Natural killer cell treated with Interleukin-12 subunit alpha and Interleukin-12 subunit beta and Interleukin-15 and Interleukin-18, amount 100 ng/mL, for 72 hours (primary cell): Measurements from ENCODE around the gene ERICH4. TPM values are rescaled to one million over a fixed set of nuclear protein-coding genes. Genes with fewer than 3 reads are reported as not detected.
A peak's percentile ranks its signal among the peaks of the same experiment; 100 is the strongest.
"Not testable (repeated sequence)": the region's sequence is repeated elsewhere in the genome, so short reads cannot be mapped to it uniquely, and the experiment has no call there.

Experiments
- ATAC-seq, 2 donors: fragments of 150-1000 bp; cut with Tn5 transposase in 1 of 2; sonication (Bioruptor Pico), chemical (Tn5 transposase) in 1 of 2; 2 replicates each; pipeline ENCODE4 v1.10.0; 2021
- DNase-seq: peaks from one replicate; pipeline ENCODE4 v3.0.0; 2022; ENCODE audit warnings: low spot score
- H3K27ac Mint-ChIP-seq, 2 donors: 1 replicate in 1 of 2; 2 replicates in 1 of 2; pipeline ENCODE4 v1.8.0; 2022; ENCODE audit warnings: mixed read lengths in 2 of 2, mild to moderate bottlenecking in 1 of 2, moderate library complexity in 1 of 2
- H3K27me3 Mint-ChIP-seq, 2 donors: 1 replicate in 1 of 2; 2 replicates in 1 of 2; pipeline ENCODE4 v1.8.0; 2022; ENCODE audit warnings: mixed read lengths in 2 of 2
- H3K36me3 Mint-ChIP-seq: one replicate; pipeline ENCODE4 v1.8.0; 2022; ENCODE audit warnings: mixed read lengths
- H3K4me1 Mint-ChIP-seq, 2 donors: 1 replicate in 1 of 2; 2 replicates in 1 of 2; pipeline ENCODE4 v1.8.0; 2022; ENCODE audit warnings: low read depth in 2 of 2, mixed read lengths in 2 of 2, mild to moderate bottlenecking in 1 of 2
- H3K4me3 Mint-ChIP-seq: one replicate; pipeline ENCODE4 v1.8.0; 2022; ENCODE audit warnings: mixed read lengths
- H3K9me3 Mint-ChIP-seq: 2 replicates; pipeline ENCODE4 v1.8.0; 2022; ENCODE audit warnings: mixed read lengths
- total RNA-seq, 2 donors: library from RNA; stranded (reverse); gene quantifications; one replicate each; pipeline ENCODE4 v1.2.3, GENCODE V29; 2022

Gene ERICH4
- total RNA-seq, 2 donors from 2014 or later = not detected

- no peak overlapping the region for H3K27ac Mint-ChIP-seq
- ATAC-seq (no peak), DNase-seq (no peak)
- peaks cover 16 to 19% of the 10 kb centered on the region in 2 donors for H3K27me3 Mint-ChIP-seq
- H3K9me3 Mint-ChIP-seq = no peaks in the 10 kb centered on the region
- no peaks in the 10 kb centered on the region for H3K36me3 Mint-ChIP-seq
- no peak overlapping the region for H3K4me3 Mint-ChIP-seq
- H3K4me1 Mint-ChIP-seq = peaks cover 9 to 15% of the 10 kb centered on the region in 2 donors
Observed at GRCh38 chr19:41452584-41453275, 9.8 kb downstream of the ERICH4 start.

DNA sequence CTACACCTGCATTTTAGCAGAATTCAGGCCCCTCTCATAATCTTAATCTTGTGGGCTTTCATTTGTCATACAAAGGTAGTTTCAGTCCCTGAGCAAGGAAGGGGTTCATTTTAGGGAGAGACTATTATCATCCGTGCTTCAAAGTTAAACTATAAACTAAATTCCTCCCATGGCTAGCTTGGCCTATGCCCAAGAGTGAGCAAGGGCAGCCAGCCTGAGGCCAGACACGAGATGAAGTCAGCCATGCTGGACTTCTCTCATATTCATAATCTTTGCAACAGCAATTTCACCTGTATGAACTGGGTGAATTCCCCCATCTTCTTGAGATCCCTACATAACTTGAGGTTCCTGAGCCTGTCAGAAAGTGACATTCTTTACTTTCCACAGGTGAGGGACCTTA lies 13.0 kb downstream of the ERICH4 start:
- Mint-ChIP-seq H3K9me3 (no peaks in the 10 kb centered on the region), H3K27me3 (peaks cover 25 to 26% of the 10 kb centered on the region in 2 donors), H3K27ac (no peak overlapping the region), H3K4me1 (peaks cover 0 to 5% of the 10 kb centered on the region in 2 donors), H3K36me3 (no peaks in the 10 kb centered on the region), H3K4me3 (no peak overlapping the region)
- ATAC-seq (no peak), DNase-seq (no peak)

GRCh38 chr19:41456342-41456918 lies 13.5 kb downstream of the ERICH4 start:
- no peak for DNase-seq
- no peak overlapping the region for H3K4me3 Mint-ChIP-seq
- H3K27ac Mint-ChIP-seq = no peak overlapping the region
- ATAC-seq = no peak
- H3K4me1 Mint-ChIP-seq = peaks cover 0 to 5% of the 10 kb centered on the region in 2 donors
- peaks cover 25 to 30% of the 10 kb centered on the region in 2 donors for H3K27me3 Mint-ChIP-seq
- no peaks in the 10 kb centered on the region for H3K36me3 Mint-ChIP-seq
- H3K9me3 Mint-ChIP-seq = no peaks in the 10 kb centered on the region

DNA sequence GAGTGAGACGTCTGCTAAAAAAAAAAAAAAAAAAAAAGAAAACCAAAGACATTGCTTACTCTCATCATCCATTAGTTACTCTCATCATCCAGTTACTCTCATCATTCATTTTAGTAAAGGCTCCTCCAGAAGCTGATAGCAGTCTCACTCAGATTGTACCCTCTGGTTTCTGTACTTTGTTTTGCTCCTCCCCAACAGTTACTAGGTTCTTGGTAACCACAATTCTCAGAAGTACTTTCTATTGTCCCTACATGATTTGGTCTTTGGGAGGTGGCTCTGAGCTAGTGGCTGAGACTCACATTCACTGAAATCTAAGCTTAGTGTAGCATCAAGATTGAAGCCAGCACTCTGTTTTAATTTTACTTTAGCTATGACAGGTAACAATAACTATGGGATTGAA lies 14.3 kb downstream of the ERICH4 start:
- H3K36me3 Mint-ChIP-seq = no peaks in the 10 kb centered on the region
- H3K4me3 Mint-ChIP-seq = no peak overlapping the region
- H3K9me3 Mint-ChIP-seq = no peaks in the 10 kb centered on the region
- DNase-seq = no peak
- peak in 1 of 2 donors; percentile 76 for ATAC-seq
- H3K27ac Mint-ChIP-seq = no peak overlapping the region
- H3K4me1 Mint-ChIP-seq = peaks cover 0 to 5% of the 10 kb centered on the region in 2 donors
- peaks cover 25 to 33% of the 10 kb centered on the region in 2 donors for H3K27me3 Mint-ChIP-seq

- ATAC-seq = no peak
Observed at GRCh38 chr19:41462497-41462896, 19.5 kb downstream of the ERICH4 start.

GRCh38 chr19:41463257-41464256 lies 20.6 kb downstream of the ERICH4 start:
- Mint-ChIP-seq H3K27me3 (peaks cover 49 to 58% of the 10 kb centered on the region in 2 donors), H3K27ac (peak overlapping the region; percentile 48 to 88), H3K4me1 (peaks cover 5 to 11% of the 10 kb centered on the region in 2 donors), H3K4me3 (peak overlapping the region; percentile 50)
- H3K9me3 Mint-ChIP-seq, ATAC-seq, DNase-seq, H3K36me3 Mint-ChIP-seq: not testable (repeated sequence)

More at GRCh38 chr19:41462497-41462896, 19.5 kb downstream of the ERICH4 start:
- peaks cover 5 to 11% of the 10 kb centered on the region in 2 donors for H3K4me1 Mint-ChIP-seq
- DNase-seq = no peak
- H3K4me3 Mint-ChIP-seq = no peak overlapping the region
- H3K36me3 Mint-ChIP-seq = no peaks in the 10 kb centered on the region
- peak overlapping the region in 1 of 2 donors; percentile 88 for H3K27ac Mint-ChIP-seq
- H3K27me3 Mint-ChIP-seq = peaks cover 38 to 55% of the 10 kb centered on the region in 2 donors
- H3K9me3 Mint-ChIP-seq = no peaks in the 10 kb centered on the region

DNA sequence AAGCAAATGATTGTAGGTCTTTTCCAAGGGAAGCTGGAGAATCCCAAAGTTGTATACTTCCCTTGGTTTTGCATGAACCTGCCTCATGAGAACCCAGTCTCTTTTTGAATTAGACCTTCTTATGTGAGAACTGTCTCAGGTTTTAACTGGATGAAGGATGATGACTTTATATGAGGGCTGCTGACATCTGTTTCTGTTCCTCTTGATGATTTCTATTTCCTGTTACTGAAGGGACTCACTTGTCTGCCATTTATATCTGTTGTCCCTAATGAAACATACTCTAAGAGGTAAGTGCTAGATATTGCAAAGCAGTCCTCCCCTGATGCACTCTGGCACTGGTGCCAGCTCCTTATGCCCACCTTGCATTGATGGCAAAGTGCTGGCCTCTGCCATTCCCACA lies 33.6 kb downstream of the ERICH4 start:
- Mint-ChIP-seq H3K27me3 (peaks cover 49 to 54% of the 10 kb centered on the region in 2 donors), H3K9me3 (no peaks in the 10 kb centered on the region), H3K27ac (no peak overlapping the region), H3K36me3 (no peaks in the 10 kb centered on the region), H3K4me1 (no peaks in the 10 kb centered on the region), H3K4me3 (no peak overlapping the region)
- DNase-seq (no peak), ATAC-seq (no peak)

DNA sequence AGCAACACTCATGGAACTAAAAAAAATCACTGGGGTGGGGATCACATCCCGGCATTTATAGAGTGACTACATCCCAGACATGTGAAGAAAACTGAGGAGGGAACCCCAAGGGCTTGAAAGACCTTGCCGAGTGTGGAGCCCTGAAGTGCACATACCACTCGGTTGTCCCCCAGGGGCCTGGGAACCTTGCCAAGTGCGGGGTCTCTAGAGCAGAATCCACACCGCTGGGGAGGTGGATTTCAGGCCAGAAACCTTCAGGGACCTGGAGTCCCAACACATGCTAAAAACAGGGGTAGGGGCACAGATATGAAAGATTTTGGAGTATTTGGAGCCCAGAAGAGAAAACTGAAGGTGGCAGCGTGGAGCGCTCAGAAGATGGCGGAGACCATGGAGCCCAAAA lies 35.2 kb downstream of the ERICH4 start:
- H3K27me3 Mint-ChIP-seq = peaks cover 42 to 44% of the 10 kb centered on the region in 2 donors
- no peak overlapping the region for H3K27ac Mint-ChIP-seq

DNA sequence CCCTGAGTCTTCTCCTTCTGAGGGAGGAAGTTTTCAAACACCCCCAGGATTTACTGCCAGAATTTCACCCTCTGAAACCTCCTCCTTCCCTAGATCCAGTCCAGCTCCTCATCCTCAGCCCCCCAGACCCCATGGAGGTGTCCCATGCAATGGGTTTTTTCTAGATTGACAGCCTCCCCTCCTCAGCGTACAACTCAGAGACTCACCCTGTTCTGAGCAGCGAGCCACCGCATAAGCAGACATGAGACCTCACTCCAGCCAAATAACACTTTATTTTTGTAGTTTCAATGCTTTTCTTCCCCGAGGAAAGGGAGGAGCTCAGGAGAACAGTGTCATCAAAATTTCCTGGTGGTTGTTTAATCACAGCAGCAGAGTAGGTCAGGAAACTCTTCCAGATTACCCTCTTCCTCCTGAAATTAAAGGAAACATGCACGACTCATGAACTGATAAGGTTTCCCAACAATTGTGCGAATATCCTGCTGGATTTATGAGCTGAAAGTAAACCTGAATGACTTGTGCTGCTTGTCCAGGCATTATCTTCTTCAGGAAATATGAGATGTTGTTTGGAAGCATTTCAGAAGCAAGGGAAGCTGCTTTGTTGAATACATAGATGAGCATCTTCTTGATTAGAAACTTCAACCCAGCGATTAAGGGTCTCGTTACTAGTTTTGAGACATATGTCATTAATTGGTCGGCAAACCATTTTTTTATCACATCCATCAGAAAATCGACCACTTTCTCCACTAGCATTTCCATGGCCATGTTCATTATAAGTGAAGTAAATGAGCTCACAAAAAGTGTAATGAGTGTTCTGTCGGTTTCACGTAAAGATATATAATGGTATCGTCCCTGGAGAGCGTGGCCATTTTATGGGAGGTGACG lies 36.2 kb downstream of the ERICH4 start:
- no peaks in the 10 kb centered on the region for H3K9me3 Mint-ChIP-seq
- H3K36me3 Mint-ChIP-seq = no peaks in the 10 kb centered on the region
- ATAC-seq (no peak), DNase-seq (no peak)
- peaks cover 39% of the 10 kb centered on the region in 2 donors for H3K27me3 Mint-ChIP-seq
- H3K4me3 Mint-ChIP-seq = no peak overlapping the region
- H3K27ac Mint-ChIP-seq = no peak overlapping the region
- H3K4me1 Mint-ChIP-seq = no peaks in the 10 kb centered on the region

More for the DNA sequence above, 35.2 kb downstream of the ERICH4 start:
- Mint-ChIP-seq H3K9me3 (no peaks in the 10 kb centered on the region), H3K36me3 (no peaks in the 10 kb centered on the region), H3K4me1 (no peaks in the 10 kb centered on the region), H3K4me3 (no peak overlapping the region)
- DNase-seq (no peak), ATAC-seq (no peak)

DNA sequence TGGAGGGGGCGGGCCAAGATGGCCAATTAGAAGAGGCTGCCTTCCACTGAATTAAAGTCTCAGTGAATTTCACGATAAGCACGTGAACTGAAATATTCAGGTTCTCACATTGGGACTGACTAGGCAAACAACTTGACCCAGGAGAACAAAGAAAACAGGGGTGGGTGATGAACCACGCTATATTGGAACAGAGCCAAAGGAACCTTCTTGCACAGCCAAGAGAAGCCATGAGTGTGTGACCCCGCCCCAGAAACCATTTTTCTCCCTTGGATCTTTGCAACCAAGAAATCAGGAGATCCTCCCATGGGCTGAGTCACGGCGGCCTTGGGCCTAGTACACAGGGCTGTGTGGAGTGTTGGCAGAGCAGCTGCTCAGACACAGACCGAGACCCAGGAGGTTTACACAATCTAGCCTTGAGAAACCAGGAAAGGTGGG lies 36.8 kb downstream of the ERICH4 start:
- Mint-ChIP-seq H3K4me3 (no peak overlapping the region), H3K27ac (no peak overlapping the region), H3K36me3 (no peaks in the 10 kb centered on the region), H3K27me3 (peaks cover 43 to 46% of the 10 kb centered on the region in 2 donors), H3K4me1 (no peaks in the 10 kb centered on the region), H3K9me3 (no peaks in the 10 kb centered on the region)
- DNase-seq (no peak), ATAC-seq (no peak)

DNA sequence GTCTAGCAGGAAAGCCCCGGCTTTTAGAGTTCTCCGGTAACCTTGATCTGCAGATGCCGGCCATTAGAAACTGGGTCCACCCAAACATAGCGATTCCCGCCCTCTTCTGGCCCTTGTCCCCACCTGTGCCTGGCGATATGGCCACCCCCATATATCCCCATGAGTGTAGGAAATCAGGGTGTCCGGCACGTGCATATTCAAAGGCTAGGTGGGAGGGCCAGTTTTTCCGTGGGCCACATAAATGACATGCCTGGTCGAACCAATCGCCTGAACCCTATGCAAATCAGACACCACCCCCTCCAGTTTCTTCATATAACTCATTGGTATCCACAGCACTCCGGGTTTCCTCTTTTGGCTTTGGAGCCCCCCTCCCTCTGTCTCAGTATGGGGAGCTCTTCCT lies 37.4 kb downstream of the ERICH4 start:
- no peak overlapping the region for H3K4me3 Mint-ChIP-seq
- DNase-seq (no peak), ATAC-seq (no peak)
- H3K27ac Mint-ChIP-seq = no peak overlapping the region
- no peaks in the 10 kb centered on the region for H3K4me1 Mint-ChIP-seq
- no peaks in the 10 kb centered on the region for H3K36me3 Mint-ChIP-seq
- no peaks in the 10 kb centered on the region for H3K9me3 Mint-ChIP-seq
- H3K27me3 Mint-ChIP-seq = peaks cover 47 to 51% of the 10 kb centered on the region in 2 donors

DNA sequence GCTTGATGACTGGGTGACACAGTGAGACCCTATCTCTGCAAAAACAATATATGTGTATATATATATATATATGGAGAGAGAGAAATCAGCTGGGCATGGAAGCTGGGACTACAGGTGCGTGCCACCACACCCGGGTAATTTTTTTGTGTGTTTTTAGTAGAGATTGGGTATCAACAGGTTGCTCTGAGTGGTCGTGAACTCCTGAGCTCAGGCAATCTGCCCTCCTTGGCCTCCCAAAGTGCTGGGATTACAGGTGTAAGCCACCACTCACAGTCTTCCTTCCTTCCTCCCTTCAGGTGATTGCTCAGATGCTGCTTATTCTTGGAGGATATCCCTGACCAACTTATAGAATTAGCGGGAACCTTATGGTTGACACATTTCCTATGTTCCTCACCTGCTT lies 41.9 kb downstream of the ERICH4 start:
- DNase-seq (no peak), ATAC-seq (no peak)
- H3K36me3 Mint-ChIP-seq = no peaks in the 10 kb centered on the region
- H3K27ac Mint-ChIP-seq = no peak overlapping the region
- no peak overlapping the region for H3K4me3 Mint-ChIP-seq
- no peaks in the 10 kb centered on the region for H3K9me3 Mint-ChIP-seq
- peaks cover 45 to 51% of the 10 kb centered on the region in 2 donors for H3K27me3 Mint-ChIP-seq
- H3K4me1 Mint-ChIP-seq = no peaks in the 10 kb centered on the region

DNA sequence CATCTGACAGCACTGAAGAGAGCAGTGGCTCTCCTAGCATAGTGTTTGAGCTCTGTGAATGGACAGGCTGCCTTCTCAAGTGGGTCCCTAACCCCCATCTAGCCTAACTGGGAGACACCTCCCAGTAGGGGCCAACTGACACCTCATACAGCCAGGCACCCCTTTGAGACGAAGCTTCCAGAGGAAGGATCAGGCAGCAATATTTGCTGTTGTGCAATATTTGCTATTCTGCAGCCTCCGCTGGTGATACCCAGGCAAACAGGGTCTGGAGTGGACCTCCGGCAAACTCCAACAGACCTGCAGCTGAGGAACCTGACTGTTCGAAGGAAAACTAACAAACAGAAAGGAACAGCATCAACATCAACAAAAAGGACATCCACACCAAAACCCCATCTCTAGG lies 44.0 kb downstream of the ERICH4 start:
- H3K9me3 Mint-ChIP-seq, ATAC-seq, H3K4me1 Mint-ChIP-seq, H3K36me3 Mint-ChIP-seq, H3K27ac Mint-ChIP-seq, H3K4me3 Mint-ChIP-seq, DNase-seq: not testable (repeated sequence)
- peaks cover 33 to 37% of the 10 kb centered on the region in 2 donors for H3K27me3 Mint-ChIP-seq
